GM23338 (cell line): ENCODE results near the gene YPEL1. TPM values are rescaled to one million over a fixed set of nuclear protein-coding genes. Genes with fewer than 3 reads are reported as not detected.
"Not testable (repeated sequence)": the region's sequence is repeated elsewhere in the genome, so short reads cannot be mapped to it uniquely, and the experiment has no call there.

Source experiments
- ATAC-seq: fragments of 200-7000 bp; cut with Tn5 transposase; 3 replicates; pipeline ENCODE4 v1.9.1; 2020
- DNase-seq: peaks from one replicate; pipeline ENCODE4 v3.0.0-alpha.2; 2015; ENCODE audit warnings: low spot score
- H2AFZ ChIP-seq: fragments of 200-600 bp; sonication (generic); 2 replicates; pipeline ENCODE4 v1.8.0; 2016; ENCODE audit warnings: antibody characterized with exemption, mild to moderate bottlenecking, moderate library complexity
- H3F3A ChIP-seq: fragments of 200-600 bp; sonication (generic); replicated peaks from 2 replicates; pipeline ENCODE4 v1.8.0; 2017; ENCODE audit warnings: antibody characterized with exemption, mixed run types, low read depth
- H3K27ac ChIP-seq: fragments of 200-600 bp; sonication (generic); 2 replicates; pipeline ENCODE4 v1.6.1; 2016; ENCODE audit warnings: low read depth
- H3K27me3 ChIP-seq: fragments of 200-600 bp; sonication (generic); 2 replicates; pipeline ENCODE4 v1.8.0; 2016; ENCODE audit warnings: mild to moderate bottlenecking, mixed run types, moderate library complexity; ENCODE audit not compliant: insufficient read depth
- H3K36me3 ChIP-seq: fragments of 200-600 bp; sonication (generic); 2 replicates; pipeline ENCODE4 v1.8.0; 2016; ENCODE audit warnings: mild to moderate bottlenecking; ENCODE audit not compliant: insufficient read depth
- H3K4me1 ChIP-seq: fragments of 200-600 bp; sonication (generic); 2 replicates; pipeline ENCODE4 v1.8.0; 2016; ENCODE audit warnings: mild to moderate bottlenecking, moderate library complexity; ENCODE audit not compliant: insufficient read depth
- H3K4me2 ChIP-seq: fragments of 200-600 bp; sonication (generic); 2 replicates; pipeline ENCODE4 v1.7.1; 2017; ENCODE audit warnings: mixed run types
- H3K4me3 ChIP-seq: fragments of 200-600 bp; sonication (generic); 2 replicates; pipeline ENCODE4 v1.6.1; 2016; ENCODE audit warnings: mixed run types
- H3K79me2 ChIP-seq: fragments of 200-600 bp; sonication (generic); replicated peaks from 2 replicates; pipeline ENCODE4 v1.8.0; 2017; ENCODE audit warnings: mild to moderate bottlenecking; ENCODE audit not compliant: insufficient read depth
- H3K9me2 ChIP-seq: fragments of 200-600 bp; sonication (generic); 2 replicates; pipeline ENCODE4 v1.8.0; 2017; ENCODE audit not compliant: insufficient read depth
- H4K20me1 ChIP-seq: fragments of 200-600 bp; sonication (generic); replicated peaks from 2 replicates; pipeline ENCODE4 v1.8.0; 2017; ENCODE audit warnings: mild to moderate bottlenecking; ENCODE audit not compliant: insufficient read depth
- H3K27ac Mint-ChIP-seq: 2 replicates; pipeline ENCODE4 v1.8.0; 2020; ENCODE audit warnings: inconsistent platforms, mild to moderate bottlenecking, moderate library complexity, mixed read lengths
- H3K27me3 Mint-ChIP-seq: 3 replicates; pipeline ENCODE4 v1.8.0; 2022; ENCODE audit warnings: low read depth, mild to moderate bottlenecking, moderate library complexity, mixed read lengths, inconsistent platforms; ENCODE audit not compliant: insufficient read depth, poor library complexity
- H3K36me3 Mint-ChIP-seq: 3 replicates; pipeline ENCODE4 v1.8.0; 2021; ENCODE audit warnings: low read depth, mild to moderate bottlenecking, inconsistent platforms, moderate library complexity, mixed read lengths
- H3K4me1 Mint-ChIP-seq: 3 replicates; pipeline ENCODE4 v1.8.0; 2020; ENCODE audit warnings: mild to moderate bottlenecking, inconsistent platforms, mixed read lengths
- H3K4me3 Mint-ChIP-seq: 3 replicates; pipeline ENCODE4 v1.8.0; 2021; ENCODE audit warnings: moderate library complexity, mild to moderate bottlenecking, inconsistent platforms, mixed read lengths
- H3K9me3 Mint-ChIP-seq: 3 replicates; pipeline ENCODE4 v1.8.0; 2020; ENCODE audit warnings: moderate library complexity, mild to moderate bottlenecking, inconsistent platforms, mixed read lengths
- NANOG ChIP-seq: IDR thresholded peaks from 2 replicates; pipeline ENCODE4 v1.6.1; 2016; ENCODE audit warnings: antibody characterized with exemption, borderline replicate concordance
- POLR2AphosphoS5 ChIP-seq: IDR thresholded peaks from 2 replicates; pipeline ENCODE4 v1.6.1; 2016; ENCODE audit warnings: antibody characterized with exemption, low read depth
- STAT1 ChIP-seq: IDR thresholded peaks from one replicate; pipeline ENCODE4 v1.6.1; 2016; ENCODE audit warnings: antibody characterized with exemption; ENCODE audit not compliant: unreplicated experiment
- polyA plus RNA-seq: library from polyadenylated mRNA; unstranded; fragments of >200 nt; fragmentation: Nextera tagmentation; extraction: Ambion mirVana; gene quantifications from 2 replicates; pipeline ENCODE4 v1.2.1, GENCODE V29; 2016
- total RNA-seq: library from RNA; depleted of rRNA; stranded (reverse); fragments of >200 nt; shearing (Covaris generic); gene quantifications from 2 replicates; pipeline ENCODE4 v1.2.3, GENCODE V29; 2014
- TF ChIP-seq, protein P1 (sequence below): fragments of 250-450 bp; sonication (Bioruptor Pico); IDR thresholded peaks from 2 replicates; pipeline ENCODE4 v1.5.0; 2020; ENCODE audit warnings: mild to moderate bottlenecking, moderate library complexity

The YPEL1 gene
- total and polyA plus RNA-seq, 2 experiments from 2014 or later, result 4.4 to 6.0 TPM

DNA sequence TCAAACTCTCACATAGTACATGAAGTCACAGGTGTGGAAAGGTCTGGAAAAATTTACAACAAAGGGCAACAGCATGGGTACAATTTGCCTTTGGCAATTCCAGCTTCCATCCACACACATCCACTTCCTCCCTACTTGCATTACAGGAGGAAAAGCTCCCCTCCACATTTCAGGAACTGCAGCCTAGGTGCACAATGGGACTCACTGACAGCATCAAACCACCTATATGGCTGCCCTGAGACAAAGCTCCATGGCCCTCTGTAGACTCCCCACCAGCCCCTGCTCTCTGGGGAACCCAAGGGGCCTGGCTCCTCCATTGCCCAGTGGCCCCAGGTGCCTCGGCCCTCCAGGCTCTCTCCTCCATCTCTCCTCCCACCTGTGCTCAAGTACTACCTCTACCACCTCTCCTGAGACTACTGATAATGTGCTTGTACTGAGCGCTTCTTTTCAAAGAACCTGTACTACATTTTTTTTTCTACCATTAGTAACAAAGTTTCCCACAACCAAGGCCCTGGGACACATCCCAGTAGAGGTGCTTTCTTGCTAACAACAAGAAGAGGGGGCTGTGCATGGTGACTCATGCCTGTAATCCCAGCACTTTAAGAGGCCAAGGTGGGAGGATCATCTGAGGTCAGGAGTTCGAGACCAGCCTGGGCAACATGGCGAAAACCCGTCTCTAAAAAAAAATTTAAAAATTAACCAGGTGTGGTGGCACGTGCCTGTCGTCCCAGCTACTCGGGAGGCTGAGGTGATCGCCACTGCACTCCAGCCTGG is 4.9 kb downstream of the YPEL1 start (continued):
- TF ChIP-seq, protein P1, sequence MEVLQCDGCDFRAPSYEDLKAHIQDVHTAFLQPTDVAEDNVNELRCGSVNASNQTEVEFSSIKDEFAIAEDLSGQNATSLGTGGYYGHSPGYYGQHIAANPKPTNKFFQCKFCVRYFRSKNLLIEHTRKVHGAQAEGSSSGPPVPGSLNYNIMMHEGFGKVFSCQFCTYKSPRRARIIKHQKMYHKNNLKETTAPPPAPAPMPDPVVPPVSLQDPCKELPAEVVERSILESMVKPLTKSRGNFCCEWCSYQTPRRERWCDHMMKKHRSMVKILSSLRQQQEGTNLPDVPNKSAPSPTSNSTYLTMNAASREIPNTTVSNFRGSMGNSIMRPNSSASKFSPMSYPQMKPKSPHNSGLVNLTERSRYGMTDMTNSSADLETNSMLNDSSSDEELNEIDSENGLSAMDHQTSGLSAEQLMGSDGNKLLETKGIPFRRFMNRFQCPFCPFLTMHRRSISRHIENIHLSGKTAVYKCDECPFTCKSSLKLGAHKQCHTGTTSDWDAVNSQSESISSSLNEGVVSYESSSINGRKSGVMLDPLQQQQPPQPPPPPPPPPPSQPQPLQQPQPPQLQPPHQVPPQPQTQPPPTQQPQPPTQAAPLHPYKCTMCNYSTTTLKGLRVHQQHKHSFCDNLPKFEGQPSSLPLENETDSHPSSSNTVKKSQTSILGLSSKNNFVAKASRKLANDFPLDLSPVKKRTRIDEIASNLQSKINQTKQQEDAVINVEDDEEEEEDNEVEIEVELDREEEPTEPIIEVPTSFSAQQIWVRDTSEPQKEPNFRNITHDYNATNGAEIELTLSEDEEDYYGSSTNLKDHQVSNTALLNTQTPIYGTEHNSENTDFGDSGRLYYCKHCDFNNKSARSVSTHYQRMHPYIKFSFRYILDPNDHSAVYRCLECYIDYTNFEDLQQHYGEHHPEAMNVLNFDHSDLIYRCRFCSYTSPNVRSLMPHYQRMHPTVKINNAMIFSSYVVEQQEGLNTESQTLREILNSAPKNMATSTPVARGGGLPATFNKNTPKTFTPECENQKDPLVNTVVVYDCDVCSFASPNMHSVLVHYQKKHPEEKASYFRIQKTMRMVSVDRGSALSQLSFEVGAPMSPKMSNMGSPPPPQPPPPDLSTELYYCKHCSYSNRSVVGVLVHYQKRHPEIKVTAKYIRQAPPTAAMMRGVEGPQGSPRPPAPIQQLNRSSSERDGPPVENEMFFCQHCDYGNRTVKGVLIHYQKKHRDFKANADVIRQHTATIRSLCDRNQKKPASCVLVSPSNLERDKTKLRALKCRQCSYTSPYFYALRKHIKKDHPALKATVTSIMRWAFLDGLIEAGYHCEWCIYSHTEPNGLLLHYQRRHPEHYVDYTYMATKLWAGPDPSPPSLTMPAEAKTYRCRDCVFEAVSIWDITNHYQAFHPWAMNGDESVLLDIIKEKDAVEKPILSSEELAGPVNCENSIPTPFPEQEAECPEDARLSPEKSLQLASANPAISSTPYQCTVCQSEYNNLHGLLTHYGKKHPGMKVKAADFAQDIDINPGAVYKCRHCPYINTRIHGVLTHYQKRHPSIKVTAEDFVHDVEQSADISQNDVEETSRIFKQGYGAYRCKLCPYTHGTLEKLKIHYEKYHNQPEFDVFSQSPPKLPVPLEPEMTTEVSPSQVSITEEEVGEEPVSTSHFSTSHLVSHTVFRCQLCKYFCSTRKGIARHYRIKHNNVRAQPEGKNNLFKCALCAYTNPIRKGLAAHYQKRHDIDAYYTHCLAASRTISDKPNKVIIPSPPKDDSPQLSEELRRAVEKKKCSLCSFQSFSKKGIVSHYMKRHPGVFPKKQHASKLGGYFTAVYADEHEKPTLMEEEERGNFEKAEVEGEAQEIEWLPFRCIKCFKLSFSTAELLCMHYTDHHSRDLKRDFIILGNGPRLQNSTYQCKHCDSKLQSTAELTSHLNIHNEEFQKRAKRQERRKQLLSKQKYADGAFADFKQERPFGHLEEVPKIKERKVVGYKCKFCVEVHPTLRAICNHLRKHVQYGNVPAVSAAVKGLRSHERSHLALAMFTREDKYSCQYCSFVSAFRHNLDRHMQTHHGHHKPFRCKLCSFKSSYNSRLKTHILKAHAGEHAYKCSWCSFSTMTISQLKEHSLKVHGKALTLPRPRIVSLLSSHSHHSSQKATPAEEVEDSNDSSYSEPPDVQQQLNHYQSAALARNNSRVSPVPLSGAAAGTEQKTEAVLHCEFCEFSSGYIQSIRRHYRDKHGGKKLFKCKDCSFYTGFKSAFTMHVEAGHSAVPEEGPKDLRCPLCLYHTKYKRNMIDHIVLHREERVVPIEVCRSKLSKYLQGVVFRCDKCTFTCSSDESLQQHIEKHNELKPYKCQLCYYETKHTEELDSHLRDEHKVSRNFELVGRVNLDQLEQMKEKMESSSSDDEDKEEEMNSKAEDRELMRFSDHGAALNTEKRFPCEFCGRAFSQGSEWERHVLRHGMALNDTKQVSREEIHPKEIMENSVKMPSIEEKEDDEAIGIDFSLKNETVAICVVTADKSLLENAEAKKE, result no peak
- TF ChIP-seq NANOG (no peak), POLR2AphosphoS5 (no peak), STAT1 (no peak)

DNA sequence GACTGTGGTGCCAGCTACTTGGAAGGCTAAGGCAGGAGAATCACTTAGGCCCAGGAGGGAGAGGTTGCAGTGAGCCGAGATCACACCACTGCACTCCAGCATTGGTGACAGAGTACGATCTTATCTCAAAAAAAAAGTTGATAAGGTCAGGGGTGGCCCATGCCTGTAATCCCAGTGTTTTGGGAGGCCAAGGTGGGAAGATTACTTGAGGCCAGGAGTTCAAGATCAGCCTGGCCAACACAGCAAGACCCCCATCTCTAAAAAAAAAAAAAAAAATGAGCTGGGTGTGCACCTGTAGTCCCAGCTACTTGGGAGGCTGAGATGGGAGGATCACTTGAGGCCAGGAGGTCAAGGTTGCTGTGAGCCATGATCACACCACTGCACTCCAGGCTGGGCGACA is 6.4 kb downstream of the YPEL1 start:
- not testable (repeated sequence) for H3K9me2 ChIP-seq, H3K27me3 Mint-ChIP-seq, H3K4me2 ChIP-seq, ATAC-seq, H2AFZ ChIP-seq, H3K79me2 ChIP-seq, H3K4me1 ChIP-seq, H3F3A ChIP-seq, H3K27ac Mint-ChIP-seq, H3K36me3 Mint-ChIP-seq, H3K36me3 ChIP-seq, H3K4me3 ChIP-seq, DNase-seq, H3K4me3 Mint-ChIP-seq, H3K27me3 ChIP-seq, H3K27ac ChIP-seq, H4K20me1 ChIP-seq, H3K4me1 Mint-ChIP-seq, H3K9me3 Mint-ChIP-seq
